CD4-positive, alpha-beta T cell (primary cell): ENCODE data around the gene CXCL9. TPM values are rescaled to one million over a fixed set of nuclear protein-coding genes. Genes with fewer than 3 reads are reported as not detected.

ENCODE experiments used
- ATAC-seq: fragments of 200-7000 bp; cut with Tn5 transposase; one replicate; pipeline ENCODE4 v1.10.0; 2022; ENCODE audit warnings: mild to moderate bottlenecking; ENCODE audit not compliant: poor library complexity
- CTCF ChIA-PET: fragments of 350-600 bp; sonication (Branson Sonifier 250); formaldehyde crosslinking; loops from one replicate; lab custom pipeline; 2021; ENCODE audit warnings: antibody characterized with exemption, inconsistent platforms; lab: Charles Lee
- POLR2A ChIA-PET: fragments of 350-600 bp; sonication (Branson Sonifier 250); formaldehyde crosslinking; loops from one replicate; lab custom pipeline; 2021; ENCODE audit warnings: antibody characterized with exemption, inconsistent platforms; lab: Charles Lee
- DNase-seq, 14 experiments: peaks; one replicate each; pipeline ENCODE4 v3.0.0-alpha.2; 2013 to 2020; ENCODE audit warnings: mixed read lengths in 2 of 14
- H3K27ac ChIP-seq, 2 donors: one replicate each; pipeline versions ENCODE4 v1.5.1 to v1.7.0; 2013; ENCODE audit warnings: low read length in 2 of 2, low read depth in 1 of 2, mild to moderate bottlenecking in 1 of 2
- H3K27me3 ChIP-seq, 2 experiments: 1 replicate in 1 of 2; 2 replicates in 1 of 2; pipeline versions ENCODE4 v1.6.1 to v1.7.0; 2013; ENCODE audit warnings: low read length in 2 of 2, control low read depth in 1 of 2, mild to moderate bottlenecking in 1 of 2, moderate library complexity in 1 of 2; ENCODE audit not compliant: insufficient read depth in 2 of 2, control insufficient read depth in 1 of 2
- H3K36me3 ChIP-seq: one replicate; pipeline ENCODE4 v1.6.1; 2013; ENCODE audit warnings: low read length, control low read depth; ENCODE audit not compliant: insufficient read depth
- H3K4me1 ChIP-seq: one replicate; pipeline ENCODE4 v1.6.1; 2013; ENCODE audit warnings: low read length, control low read depth; ENCODE audit not compliant: insufficient read depth
- H3K4me3 ChIP-seq: one replicate; pipeline ENCODE4 v1.5.1; 2013; ENCODE audit warnings: mild to moderate bottlenecking, low read length, moderate library complexity
- H3K9me3 ChIP-seq, 2 experiments: 1 replicate in 1 of 2; 2 replicates in 1 of 2; pipeline versions ENCODE4 v1.6.1 to v1.7.0; 2013; ENCODE audit warnings: low read length in 2 of 2, mild to moderate bottlenecking in 2 of 2, control low read depth in 1 of 2, moderate library complexity in 1 of 2; ENCODE audit not compliant: control insufficient read depth in 1 of 2, insufficient read depth in 1 of 2
- H3K27ac Mint-ChIP-seq: one replicate; pipeline ENCODE4 v1.8.0; 2020; ENCODE audit warnings: mixed read lengths
- H3K27me3 Mint-ChIP-seq: one replicate; pipeline ENCODE4 v1.8.0; 2021; ENCODE audit warnings: mixed read lengths
- H3K36me3 Mint-ChIP-seq: one replicate; pipeline ENCODE4 v1.8.0; 2021; ENCODE audit warnings: low read depth, mixed read lengths
- H3K4me1 Mint-ChIP-seq: one replicate; pipeline ENCODE4 v1.8.0; 2021; ENCODE audit warnings: low read depth, mixed read lengths
- H3K4me3 Mint-ChIP-seq: one replicate; pipeline ENCODE4 v1.8.0; 2020; ENCODE audit warnings: mild to moderate bottlenecking, mixed read lengths
- H3K9me3 Mint-ChIP-seq: one replicate; pipeline ENCODE4 v1.8.0; 2020; ENCODE audit warnings: mixed read lengths
- intact Hi-C, 2 experiments: fragments of 100-400 bp; cut with DNase I in 1 of 2; cut with micrococcal nuclease in 1 of 2; formaldehyde crosslinking; loops; one replicate each; pipeline versions ENCODE4 v1.15.1 to v1.9.0; 2023 to 2025; cut with DNase I, micrococcal nuclease
- total RNA-seq, 174 experiments: library from RNA in 2 of 174; stranded (reverse) in 2 of 174; gene quantifications; one replicate each; pipeline ENCODE4 v1.2.3 and lab custom pipeline; 2021 to 2026
- TF ChIP-seq, protein P1 (sequence below): fragments of 200-600 bp; IDR thresholded peaks from one replicate; pipeline ENCODE4 v1.8.0; 2022; ENCODE audit warnings: antibody characterized with exemption, mild to moderate bottlenecking

Gene CXCL9
- total RNA-seq, 2 experiments from 2014 or later, result not detected

DNA sequence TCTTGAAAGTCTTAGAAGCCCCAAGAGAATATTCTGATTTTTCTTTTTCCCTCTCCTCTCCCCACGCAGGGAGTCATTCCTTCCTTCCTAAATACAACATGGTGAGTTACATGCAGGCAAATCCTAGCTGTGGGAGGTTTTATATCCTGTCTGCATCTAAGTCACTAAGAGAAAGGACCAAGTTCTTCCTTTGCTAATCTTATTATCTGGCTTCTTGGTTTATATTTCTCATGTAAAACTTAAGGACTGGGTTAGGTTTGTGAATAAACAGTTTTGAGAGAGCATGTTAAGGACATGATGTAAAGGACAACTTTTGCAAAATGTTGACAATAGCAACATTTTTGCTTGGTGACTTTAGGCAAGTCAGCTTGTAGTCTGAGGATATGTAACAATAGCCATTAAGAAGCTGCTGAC lies 5.1 kb upstream of the CXCL9 start:
- no peak overlapping the region for H3K27ac ChIP-seq
- Mint-ChIP-seq H3K27ac (no peak overlapping the region), H3K9me3 (no peaks in the 10 kb centered on the region), H3K36me3 (no peaks in the 10 kb centered on the region), H3K27me3 (peaks cover 9% of the 10 kb centered on the region), H3K4me1 (no peaks in the 10 kb centered on the region), H3K4me3 (no peak overlapping the region)
- POLR2A ChIA-PET, result no interaction called here
- no peak for ATAC-seq
- DNase-seq, result no peak
- no peaks in the 10 kb centered on the region for H3K27me3 ChIP-seq
- H3K4me3 ChIP-seq, result no peak overlapping the region
- CTCF ChIA-PET, result interaction anchor here (1.3 kb wide), 1 partner anchor 17 kb away, joined by 4 read pairs; no protein-coding TSS in a partner anchor
- no peaks in the 10 kb centered on the region for H3K4me1 ChIP-seq
- TF ChIP-seq, protein P1, sequence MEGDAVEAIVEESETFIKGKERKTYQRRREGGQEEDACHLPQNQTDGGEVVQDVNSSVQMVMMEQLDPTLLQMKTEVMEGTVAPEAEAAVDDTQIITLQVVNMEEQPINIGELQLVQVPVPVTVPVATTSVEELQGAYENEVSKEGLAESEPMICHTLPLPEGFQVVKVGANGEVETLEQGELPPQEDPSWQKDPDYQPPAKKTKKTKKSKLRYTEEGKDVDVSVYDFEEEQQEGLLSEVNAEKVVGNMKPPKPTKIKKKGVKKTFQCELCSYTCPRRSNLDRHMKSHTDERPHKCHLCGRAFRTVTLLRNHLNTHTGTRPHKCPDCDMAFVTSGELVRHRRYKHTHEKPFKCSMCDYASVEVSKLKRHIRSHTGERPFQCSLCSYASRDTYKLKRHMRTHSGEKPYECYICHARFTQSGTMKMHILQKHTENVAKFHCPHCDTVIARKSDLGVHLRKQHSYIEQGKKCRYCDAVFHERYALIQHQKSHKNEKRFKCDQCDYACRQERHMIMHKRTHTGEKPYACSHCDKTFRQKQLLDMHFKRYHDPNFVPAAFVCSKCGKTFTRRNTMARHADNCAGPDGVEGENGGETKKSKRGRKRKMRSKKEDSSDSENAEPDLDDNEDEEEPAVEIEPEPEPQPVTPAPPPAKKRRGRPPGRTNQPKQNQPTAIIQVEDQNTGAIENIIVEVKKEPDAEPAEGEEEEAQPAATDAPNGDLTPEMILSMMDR, result no peak
- no peaks in the 10 kb centered on the region for H3K36me3 ChIP-seq
- H3K9me3 ChIP-seq, result peaks cover 0 to 8% of the 10 kb centered on the region in 2 experiments
- intact Hi-C loops, result no loop called here

- H3K4me3 ChIP-seq, result no peak overlapping the region
- TF ChIP-seq, protein P1, result no peak
- CTCF ChIA-PET, result interaction anchor here (1.3 kb wide), 1 partner anchor 16 kb away, joined by 4 read pairs; no protein-coding TSS in a partner anchor
Observed at GRCh38 chr4:76011700-76012387, 4.5 kb upstream of the CXCL9 start.

GRCh38 chr4:76011018-76011670 lies 3.8 kb upstream of the CXCL9 start:
- H3K4me3 ChIP-seq, result no peak overlapping the region
- H3K4me1 ChIP-seq, result no peaks in the 10 kb centered on the region
- H3K27ac ChIP-seq, result no peak overlapping the region
- DNase-seq, result no peak
- H3K27me3 ChIP-seq, result no peaks in the 10 kb centered on the region
- H3K4me1 Mint-ChIP-seq, result no peaks in the 10 kb centered on the region
- H3K9me3 ChIP-seq, result peaks cover 0 to 8% of the 10 kb centered on the region in 2 experiments
- ChIA-PET POLR2A (no interaction called here), CTCF (no interaction called here)
- TF ChIP-seq, protein P1, result no peak
- no peaks in the 10 kb centered on the region for H3K36me3 ChIP-seq
- H3K4me3 Mint-ChIP-seq, result no peak overlapping the region
- intact Hi-C loops, result no loop called here
- no peak for ATAC-seq
- H3K9me3 Mint-ChIP-seq, result no peaks in the 10 kb centered on the region
- no peak overlapping the region for H3K27ac Mint-ChIP-seq
- H3K36me3 Mint-ChIP-seq, result no peaks in the 10 kb centered on the region
- H3K27me3 Mint-ChIP-seq, result peaks cover 11% of the 10 kb centered on the region

More at GRCh38 chr4:76011700-76012387, 4.5 kb upstream of the CXCL9 start:
- Histone ChIP-seq H3K9me3 (peaks cover 0 to 8% of the 10 kb centered on the region in 2 experiments), H3K4me1 (no peaks in the 10 kb centered on the region), H3K27ac (no peak overlapping the region), H3K36me3 (no peaks in the 10 kb centered on the region), H3K27me3 (no peaks in the 10 kb centered on the region)
- Mint-ChIP-seq H3K4me3 (no peak overlapping the region), H3K27ac (no peak overlapping the region), H3K36me3 (no peaks in the 10 kb centered on the region), H3K4me1 (no peaks in the 10 kb centered on the region), H3K27me3 (peaks cover 9% of the 10 kb centered on the region), H3K9me3 (no peaks in the 10 kb centered on the region)
- POLR2A ChIA-PET, result no interaction called here
- ATAC-seq (no peak), DNase-seq (no peak)
- intact Hi-C loops, result no loop called here
